GM20431 (cell line): ENCODE results near the gene VNN1.

Experiments used
- in situ Hi-C: fragments of 300-500 bp; cut with MseI, MboI; formaldehyde crosslinking; loops from one replicate; pipeline ENCODE4 v1.15.0; 2020; ENCODE audit warnings: low sequenced_read_pairs; ENCODE audit not compliant: unreplicated experiment

Gene VNN1, protein sequence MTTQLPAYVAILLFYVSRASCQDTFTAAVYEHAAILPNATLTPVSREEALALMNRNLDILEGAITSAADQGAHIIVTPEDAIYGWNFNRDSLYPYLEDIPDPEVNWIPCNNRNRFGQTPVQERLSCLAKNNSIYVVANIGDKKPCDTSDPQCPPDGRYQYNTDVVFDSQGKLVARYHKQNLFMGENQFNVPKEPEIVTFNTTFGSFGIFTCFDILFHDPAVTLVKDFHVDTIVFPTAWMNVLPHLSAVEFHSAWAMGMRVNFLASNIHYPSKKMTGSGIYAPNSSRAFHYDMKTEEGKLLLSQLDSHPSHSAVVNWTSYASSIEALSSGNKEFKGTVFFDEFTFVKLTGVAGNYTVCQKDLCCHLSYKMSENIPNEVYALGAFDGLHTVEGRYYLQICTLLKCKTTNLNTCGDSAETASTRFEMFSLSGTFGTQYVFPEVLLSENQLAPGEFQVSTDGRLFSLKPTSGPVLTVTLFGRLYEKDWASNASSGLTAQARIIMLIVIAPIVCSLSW

DNA sequence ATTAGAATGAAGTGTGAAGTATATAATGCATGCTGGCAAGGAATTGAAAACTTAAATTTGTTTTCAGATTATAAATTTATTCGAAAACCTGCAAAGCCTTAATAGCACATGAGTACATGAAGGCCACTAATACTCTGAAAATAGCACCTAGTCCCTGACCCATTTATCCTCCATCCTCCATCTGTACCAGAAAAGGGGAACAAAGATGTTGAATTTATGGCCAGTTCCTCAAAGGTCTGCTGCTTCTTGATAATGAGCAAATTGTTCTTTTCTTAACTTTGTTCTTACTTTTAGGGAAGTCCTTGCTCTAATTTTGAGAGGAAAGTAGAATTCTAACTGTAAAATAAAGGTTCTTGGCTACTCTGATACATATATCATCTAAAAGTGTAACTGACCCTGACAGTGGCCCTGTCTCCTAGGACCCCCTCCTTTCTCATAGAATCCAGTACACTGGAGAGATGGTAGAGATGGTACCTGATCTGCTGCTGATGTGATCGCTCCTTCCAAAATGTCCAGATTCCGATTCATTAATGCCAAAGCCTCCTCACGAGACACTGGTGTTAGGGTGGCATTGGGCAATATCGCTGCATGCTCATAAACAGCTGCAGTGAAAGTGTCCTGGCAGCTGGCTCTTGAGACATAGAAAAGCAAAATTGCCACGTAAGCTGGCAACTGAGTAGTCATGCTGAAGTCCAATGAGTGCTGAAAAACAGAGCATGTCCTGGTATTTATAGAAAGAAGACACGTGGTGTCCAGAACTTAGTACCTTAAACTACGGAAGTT, at the start of gene VNN1:
Gene VNN1 (minus strand): TSS at position 704 of the 783 bp plus-strand sequence. CDS start 20 bp downstream, at position 684.
- in situ Hi-C loops, result no loop called here

DNA sequence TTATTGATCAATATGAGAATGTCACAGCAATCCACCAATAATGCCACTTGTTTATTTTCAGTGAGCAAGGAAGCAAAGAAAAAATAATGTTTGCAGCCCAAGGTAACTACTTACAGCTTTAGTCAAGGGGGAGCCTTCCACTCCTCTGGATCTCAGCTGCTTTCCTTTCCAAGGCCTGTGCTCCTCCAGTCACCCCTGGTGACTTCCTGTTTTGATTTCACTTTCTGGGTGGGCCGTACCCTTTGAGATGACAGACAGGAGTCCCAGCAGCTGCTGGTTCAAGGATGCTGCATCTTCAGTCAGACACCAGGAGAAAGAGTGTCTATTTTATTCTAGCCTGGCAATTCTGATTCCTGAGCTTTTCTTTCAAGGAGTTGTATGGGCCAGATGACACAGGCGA, 49.4 kb upstream of the VNN1 start:
- in situ Hi-C loops, result no loop called here

DNA sequence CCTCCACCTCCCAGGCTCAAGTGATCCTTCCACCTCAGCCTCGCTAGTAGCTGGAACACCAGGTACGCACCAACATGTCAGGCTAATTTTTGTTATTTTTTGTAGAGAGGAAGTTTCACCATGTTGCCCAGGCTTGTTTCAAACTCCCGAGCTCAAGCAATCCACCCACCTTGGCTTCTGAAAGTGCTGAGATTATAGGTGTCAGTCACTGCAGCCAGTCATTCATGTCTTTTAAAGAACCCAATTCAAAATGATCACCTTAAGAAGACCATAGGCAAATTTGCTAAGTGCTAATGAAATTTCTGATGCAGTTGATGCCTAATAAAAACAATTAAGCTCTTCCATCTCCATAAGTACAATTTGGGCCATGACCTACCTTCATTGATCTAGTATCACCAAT, 46.4 kb upstream of the VNN1 start:
- in situ Hi-C loops, result no loop called here

DNA sequence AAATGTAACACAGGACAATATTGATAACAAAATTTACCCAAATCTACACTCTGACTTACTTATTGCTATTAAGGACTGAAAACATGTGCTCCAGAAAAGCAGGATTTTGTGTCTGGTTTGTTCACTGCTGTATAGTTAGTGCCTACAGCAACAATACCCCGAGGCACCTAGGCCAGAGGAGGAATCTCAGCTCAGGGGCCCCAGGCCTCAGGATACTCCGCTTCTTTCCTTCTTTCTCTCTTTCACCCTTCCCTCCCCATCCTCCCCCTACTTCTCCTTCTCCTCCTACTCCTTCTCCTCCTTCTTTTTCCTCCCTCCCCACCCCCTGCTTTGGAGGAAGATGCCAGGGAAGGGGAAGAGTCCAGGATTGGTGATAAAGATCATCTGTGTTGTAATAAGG, 44.8 kb upstream of the VNN1 start:
- in situ Hi-C loops, result no loop called here

DNA sequence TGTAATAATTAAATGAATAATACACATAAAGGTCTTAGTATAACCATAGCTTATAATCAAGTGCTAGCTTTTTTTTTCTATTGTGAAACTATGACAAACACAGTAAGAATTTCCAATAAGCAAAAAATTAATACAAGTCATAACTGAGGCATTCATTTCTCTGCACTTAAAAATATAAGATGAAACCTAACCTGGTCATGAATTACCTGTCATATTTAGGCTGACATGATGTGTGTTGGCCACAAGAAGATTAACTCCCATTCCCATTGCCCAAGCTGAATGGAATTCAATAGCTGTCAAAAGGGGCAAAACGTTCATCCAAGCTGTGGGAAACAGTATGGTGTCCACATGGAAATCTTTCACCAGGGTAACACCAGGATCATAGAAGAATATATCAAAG, 38.4 kb upstream of the VNN1 start:
- in situ Hi-C loops, result no loop called here

DNA sequence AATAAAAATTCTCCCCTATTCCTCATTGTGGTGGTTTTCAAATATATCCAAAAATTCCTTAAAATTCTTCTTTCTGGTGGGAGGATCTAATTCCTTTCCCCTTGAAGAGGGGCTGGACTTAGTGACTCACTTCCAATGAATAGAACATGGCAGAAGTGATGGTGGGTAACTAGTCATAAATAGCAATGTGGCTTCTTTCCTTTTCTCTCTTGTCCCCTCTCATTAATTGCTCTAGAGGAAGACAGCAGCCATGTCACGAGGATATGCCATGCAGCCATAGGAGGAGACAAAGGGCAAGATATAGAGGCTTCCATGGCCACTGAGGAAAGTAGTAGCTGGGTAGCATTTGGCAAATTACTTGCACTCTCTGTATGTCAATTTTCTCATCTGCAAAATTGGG, 38.0 kb upstream of the VNN1 start:
- in situ Hi-C loops, result no loop called here

DNA sequence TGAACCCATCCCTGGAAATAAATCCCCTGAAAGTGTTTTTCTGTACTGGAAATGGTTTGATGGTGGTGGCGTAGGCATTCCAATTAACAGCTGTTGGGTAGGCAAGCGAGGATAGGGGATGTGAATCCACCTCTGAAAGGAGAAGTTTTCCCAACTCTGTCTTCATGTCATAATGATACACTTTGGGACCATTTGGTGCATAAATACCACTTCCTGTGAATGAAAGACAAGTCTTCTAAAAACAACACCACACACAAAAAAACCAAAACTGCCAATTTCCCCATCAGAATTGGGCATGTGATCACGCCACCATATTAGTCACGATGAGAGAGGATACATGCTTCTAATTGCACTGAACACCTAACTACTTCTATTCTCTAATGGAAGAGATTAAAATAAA, 37.5 kb upstream of the VNN1 start:
- in situ Hi-C loops, result no loop called here

DNA sequence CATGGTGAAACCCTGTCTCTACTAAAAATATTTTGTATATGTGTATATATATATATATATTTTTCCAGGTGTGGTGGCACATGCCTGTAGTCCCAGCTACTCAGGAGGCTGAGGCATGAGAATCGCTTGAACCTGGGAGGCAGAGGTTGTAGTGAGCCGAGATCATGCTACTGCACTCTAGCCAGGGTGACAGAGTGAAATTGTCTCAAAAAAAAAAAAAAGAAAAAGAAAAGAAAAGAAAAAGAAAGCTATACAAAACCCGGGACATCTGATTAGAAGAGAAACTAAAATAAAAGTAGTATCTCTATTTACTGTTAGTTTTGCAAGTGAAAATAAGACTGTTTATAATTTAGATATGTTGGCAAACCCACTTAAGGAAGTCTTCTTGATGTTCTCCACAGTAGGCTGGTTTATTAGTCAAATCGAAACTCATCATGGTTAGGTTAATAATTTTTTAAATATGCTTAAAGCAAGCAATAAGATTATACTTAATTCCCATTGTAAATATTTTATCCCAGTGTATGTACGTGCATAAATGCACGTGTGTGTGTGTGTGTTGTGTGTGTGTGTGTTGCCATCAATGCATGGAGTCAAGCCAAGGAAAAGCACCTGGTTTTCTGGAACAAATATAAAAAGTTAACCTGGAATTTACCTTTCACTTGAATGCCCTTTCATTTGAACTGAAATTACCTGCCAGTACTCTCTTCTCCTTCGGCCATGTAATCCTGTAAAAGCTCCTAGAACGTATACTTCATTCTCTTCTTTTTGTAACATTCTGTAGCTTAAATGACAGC, 36.8 kb upstream of the VNN1 start:
- in situ Hi-C loops, result no loop called here

DNA sequence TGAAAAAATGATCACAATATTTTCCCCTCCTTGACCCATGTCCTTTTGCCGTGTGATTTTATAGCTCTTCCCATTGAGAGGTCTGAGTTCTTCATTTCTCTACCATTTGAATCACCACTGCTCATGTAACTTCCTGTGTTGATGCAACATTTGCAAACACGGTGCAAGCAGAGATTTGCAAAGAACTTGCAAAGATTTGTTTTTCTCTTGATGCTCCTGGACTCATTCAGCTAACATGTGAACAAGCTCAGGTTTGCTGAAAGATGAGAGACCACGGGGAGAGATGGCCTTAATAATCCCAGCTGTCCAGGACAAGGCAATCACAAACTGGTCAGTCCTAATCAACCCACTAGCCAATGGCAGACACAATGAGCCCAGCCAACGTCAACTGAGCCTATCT, 35.3 kb upstream of the VNN1 start:
- in situ Hi-C loops, result no loop called here

DNA sequence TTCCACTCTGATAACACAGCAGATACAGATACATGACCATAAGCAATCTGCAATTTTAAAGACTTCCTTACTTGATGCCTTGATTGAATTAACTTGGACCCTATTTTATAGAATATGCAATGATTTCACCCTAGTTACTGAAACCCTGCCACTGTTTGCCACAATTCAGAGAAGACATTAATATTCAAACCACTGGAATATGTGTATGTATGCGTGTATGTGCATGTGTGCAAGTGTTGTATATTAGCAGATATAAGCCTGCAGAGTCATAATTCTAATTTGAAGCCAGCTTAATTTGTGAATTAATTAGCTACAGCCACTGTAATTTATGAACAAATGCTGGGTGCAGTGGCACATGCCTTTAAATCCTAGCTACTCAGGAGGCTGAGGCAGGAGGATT, 34.6 kb upstream of the VNN1 start:
- in situ Hi-C loops, result no loop called here

DNA sequence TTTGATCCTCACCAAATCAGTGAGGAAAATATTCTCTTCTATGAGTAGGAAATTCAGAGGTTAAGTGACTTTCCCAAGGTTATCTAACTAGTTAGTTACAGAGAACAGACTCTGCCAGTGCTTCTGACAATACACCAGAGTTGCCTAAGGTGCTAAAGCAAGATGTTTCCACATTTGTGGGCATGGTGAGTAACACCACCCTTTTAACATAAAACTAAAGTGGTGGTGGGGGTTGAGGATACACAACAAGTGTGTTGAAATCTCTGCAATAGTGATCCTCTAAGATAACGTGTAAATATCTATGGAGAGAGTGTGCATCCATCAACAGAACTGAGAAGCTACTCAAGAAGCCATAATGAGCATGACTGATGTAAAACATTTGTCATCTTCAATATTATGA, 32.2 kb upstream of the VNN1 start:
- in situ Hi-C loops, result no loop called here

DNA sequence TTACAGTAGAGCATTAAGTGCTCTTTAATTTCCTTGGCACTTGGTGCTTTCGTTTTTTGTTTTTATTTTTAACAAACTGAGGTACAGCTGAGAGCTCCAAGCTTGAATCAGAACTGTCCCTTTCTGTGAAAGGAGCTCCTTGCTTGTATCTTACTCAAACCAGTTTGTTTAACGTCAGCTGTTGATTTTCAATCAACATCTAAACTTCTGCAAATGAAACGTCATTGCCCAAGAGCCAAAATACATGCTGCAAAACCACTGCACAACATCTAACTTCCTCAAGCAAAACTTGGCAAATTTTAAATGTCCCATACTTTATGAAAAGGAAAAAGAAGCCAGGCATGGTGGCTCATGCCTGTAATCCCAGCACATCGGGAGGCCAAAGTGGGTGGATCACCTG, 28.6 kb upstream of the VNN1 start:
- in situ Hi-C loops, result no loop called here

DNA sequence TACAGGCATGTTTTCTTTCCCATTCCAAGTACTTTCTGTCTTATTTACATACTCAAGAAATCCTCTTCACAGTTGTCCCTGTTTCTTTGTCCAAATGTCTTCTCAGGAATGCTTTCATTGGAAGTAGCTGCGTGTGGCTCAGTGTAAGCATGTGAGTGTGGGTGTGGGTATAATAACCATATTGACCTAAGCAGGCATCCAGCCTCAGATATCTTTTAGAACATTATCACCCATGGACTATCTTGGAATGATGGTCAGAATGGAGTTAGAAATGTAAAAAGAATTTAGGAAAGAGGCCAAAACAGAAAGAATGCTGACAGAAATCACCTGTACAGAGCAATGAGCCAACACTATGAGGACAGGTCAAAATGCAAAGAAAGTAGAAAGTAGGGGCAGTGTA, 27.4 kb upstream of the VNN1 start:
- in situ Hi-C loops, result no loop called here

DNA sequence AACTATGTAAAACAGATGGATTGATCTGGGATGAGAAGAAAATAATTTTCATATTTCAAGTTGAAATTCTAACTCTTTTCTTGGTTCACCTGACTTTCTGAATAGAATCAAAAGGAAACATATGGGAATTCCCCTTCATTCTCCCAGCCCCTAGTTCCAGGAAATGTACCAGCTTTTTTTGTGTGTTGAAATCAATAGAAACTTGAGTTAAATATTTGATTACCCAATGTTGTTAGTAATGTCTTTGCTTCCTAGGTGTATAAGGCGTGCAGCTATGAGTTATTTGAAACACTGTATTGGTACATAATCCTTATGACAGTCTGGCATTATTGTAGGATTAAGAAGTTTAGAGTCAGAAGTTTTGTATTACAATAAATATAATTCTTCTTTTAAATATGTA, 22.4 kb upstream of the VNN1 start:
- in situ Hi-C loops, result no loop called here

DNA sequence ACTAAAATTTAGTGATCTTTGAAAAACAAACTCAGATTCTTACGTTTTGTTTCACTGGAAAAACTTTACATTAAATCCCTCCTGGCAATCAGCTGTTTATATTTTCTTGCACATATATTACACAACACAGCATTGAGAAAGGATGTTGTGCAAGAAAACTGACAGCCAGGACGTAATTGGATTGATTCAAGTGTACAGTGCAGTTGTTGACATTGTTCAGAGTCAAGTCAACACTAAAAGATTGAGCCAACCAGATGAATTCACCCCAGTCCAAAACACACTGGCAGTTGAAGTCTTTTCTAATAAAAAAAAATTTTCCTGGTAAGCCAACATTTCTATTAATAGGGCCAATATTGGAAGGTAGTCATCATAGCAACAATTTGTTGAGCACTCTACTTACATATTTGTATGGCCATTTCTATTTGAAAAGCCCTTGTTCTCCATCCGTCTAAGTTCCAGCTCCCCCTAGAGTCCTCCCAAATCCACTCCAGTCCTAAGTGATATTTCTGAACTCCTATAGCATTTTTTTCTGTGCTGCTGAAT, 20.9 kb upstream of the VNN1 start:
- in situ Hi-C loops, result no loop called here

DNA sequence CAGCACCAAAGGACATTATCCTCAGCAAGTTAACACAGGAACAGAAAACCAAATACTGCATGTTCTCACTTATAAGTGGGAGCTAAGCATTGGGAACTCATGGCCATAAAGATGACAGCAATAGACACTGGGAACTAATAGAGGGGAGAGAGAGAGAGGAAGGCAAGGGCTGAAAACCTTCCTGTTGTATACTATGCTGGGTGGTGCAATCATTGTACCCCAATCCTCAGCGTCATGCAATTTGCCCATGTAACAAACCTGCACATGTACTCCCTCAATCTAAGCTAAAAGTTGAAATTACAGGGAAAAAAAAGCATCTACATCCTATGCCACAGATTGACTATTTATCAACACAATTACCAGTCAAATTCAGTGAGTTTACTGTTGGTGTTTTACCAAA, 20.0 kb upstream of the VNN1 start:
- in situ Hi-C loops, result no loop called here

DNA sequence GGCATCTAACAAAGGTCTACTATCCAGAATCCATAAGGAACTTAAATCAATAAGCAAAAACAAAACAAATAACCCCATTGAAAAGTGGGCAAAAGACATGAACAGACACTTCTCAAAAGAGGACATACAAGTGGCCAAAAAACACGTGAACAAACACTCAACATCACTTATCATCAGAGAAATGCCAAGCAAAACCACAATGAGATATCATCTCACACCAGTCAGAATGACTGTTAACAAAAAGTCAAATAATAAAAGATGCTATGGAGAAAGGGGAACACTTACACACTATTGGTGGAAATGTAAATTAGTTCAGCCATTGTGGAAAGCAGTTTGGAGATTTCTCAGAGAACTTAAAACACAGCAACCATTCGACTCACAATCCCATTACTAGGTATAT, 19.4 kb upstream of the VNN1 start:
- in situ Hi-C loops, result no loop called here

DNA sequence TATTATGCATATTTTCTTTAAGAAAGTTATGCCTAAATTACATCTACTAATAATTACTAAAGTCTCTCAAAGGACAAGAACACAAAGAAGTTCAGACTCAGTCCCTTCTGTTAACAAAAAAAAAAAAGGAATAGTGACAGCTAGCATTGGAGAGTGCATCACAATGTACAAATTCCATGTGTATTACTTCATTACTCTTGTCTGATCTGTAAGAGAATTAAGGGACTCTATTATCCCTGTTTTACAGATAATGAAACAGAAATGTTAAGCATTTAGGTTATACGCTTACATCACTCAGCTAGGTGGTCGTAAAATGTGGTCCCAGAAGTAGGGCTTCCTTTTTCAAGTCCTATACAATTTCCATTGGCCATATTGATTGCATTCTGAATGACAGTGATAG, 17.2 kb upstream of the VNN1 start:
- in situ Hi-C loops, result no loop called here

DNA sequence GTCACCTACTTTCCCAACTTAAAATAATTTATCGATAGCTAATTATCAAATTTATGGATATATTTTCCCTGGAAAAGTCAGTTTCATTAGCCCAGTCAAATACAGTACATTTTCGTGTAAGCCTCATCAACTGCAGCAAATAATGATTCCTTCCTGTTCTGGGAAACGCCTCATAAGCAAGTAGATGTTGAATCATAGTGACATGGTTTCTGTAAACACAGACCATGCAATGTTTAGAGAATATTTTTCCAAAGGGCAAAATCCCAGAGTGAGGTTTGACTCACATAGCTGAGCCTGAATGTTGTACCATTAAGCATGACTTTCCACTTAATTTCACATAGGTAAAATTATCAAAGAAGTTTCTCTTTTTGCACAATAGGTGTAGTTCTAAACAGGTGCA, 16.7 kb upstream of the VNN1 start:
- in situ Hi-C loops, result no loop called here

DNA sequence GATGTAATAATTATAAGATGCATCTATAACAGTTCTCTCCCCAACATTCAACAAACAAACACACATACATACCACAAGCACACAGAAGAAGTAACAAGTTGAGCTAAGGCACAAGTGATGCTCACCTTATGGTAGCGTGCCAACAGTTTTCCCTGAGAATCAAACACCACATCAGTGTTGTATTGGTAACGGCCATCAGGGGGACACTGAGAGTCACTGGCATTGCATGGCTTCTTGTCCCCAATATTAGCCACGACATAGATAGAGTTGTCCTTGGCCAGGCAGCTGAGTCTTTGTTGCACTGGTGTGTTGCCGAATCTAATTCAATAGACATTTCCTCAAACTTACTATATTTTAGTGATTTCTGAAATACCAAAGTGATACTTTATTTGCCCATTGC, 14.8 kb upstream of the VNN1 start:
- in situ Hi-C loops, result no loop called here
